Right lobe of liver (tissue), 4 donors: ENCODE measurements around the gene G6PD.

ENCODE experiments used
- CTCF ChIP-seq, 4 donors: fragments of 200-600 bp in 3 of 4; fragments of 450-650 bp in 1 of 4; IDR thresholded peaks; one replicate each; pipeline versions ENCODE4 v1.5.1 to v1.8.0; 2016 to 2022; ENCODE audit warnings: antibody characterized with exemption in 4 of 4, mild to moderate bottlenecking in 2 of 4
- POLR2A ChIP-seq: fragments of 450-650 bp; IDR thresholded peaks from one replicate; pipeline ENCODE4 v1.6.1; 2017; ENCODE audit warnings: antibody characterized with exemption, mild to moderate bottlenecking
- donor health status: DM: no; HTN: no; CAD: no.
- donor health status: DM: no; HTN: no; CAD: no.
- donor health status: DM: no; HTN: yes; CAD: no.

- TF ChIP-seq CTCF (IDR thresholded peaks at IDR 0.05) (no peak), POLR2A (no peak)
Observed at GRCh38 chrX:154488336-154489075, 58.1 kb downstream of the G6PD start.
